Measurements from ENCODE around the gene PCDHGA1.
"Not testable (repeated sequence)": the region's sequence is repeated elsewhere in the genome, so short reads cannot be mapped to it uniquely, and the experiment has no call there.

PCDHGA1 gene

DNA sequence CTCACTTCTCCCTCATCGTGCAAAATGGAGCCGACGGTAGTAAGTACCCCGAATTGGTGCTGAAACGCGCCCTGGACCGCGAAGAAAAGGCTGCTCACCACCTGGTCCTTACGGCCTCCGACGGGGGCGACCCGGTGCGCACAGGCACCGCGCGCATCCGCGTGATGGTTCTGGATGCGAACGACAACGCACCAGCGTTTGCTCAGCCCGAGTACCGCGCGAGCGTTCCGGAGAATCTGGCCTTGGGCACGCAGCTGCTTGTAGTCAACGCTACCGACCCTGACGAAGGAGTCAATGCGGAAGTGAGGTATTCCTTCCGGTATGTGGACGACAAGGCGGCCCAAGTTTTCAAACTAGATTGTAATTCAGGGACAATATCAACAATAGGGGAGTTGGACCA lies 101.0 kb downstream of the PCDHGA1 start:
- TF ChIP-seq EZH2phosphoT487 (IDR thresholded peaks at IDR 0.05; ENCODE audit: borderline replicate concordance, low read length), result no peak
- no peaks in the 10 kb centered on the region for H3K9me2 ChIP-seq (replicated peaks; ENCODE audit: control insufficient read depth, low read length)
- H3K27me3 ChIP-seq (ENCODE audit: control insufficient read depth, low read length), result no peaks in the 10 kb centered on the region
- H4K20me1 ChIP-seq (ENCODE audit: control insufficient read depth, insufficient read depth, low read depth, low read length), result no peaks in the 10 kb centered on the region
- H3K4me1 ChIP-seq (ENCODE audit: control insufficient read depth, low read length), result 0 out of 2 replicates have a peak, but pooled peaks cover 3% of the 10 kb centered on the region
- peak overlapping the region; percentile 69 for H3K4me3 ChIP-seq (ENCODE audit: low read length)
- no peak overlapping the region for H3K27ac ChIP-seq (ENCODE audit: low read depth, low read length)
- H3K9me3 ChIP-seq (ENCODE audit: control insufficient read depth, insufficient read depth, low read length), result peaks cover 18% of the 10 kb centered on the region
- peak overlapping the region; percentile 60 for H3K4me2 ChIP-seq (ENCODE audit: low read length)
- no peaks in the 10 kb centered on the region for H3K79me2 ChIP-seq (ENCODE audit: control insufficient read depth, low read length)
- H3F3A ChIP-seq (ENCODE audit: control insufficient read depth, insufficient read depth), result 0 out of 2 replicates have a peak, but pooled peaks cover 6% of the 10 kb centered on the region
- peaks cover 24% of the 10 kb centered on the region for H3K36me3 ChIP-seq (ENCODE audit: control insufficient read depth, low read length)

DNA sequence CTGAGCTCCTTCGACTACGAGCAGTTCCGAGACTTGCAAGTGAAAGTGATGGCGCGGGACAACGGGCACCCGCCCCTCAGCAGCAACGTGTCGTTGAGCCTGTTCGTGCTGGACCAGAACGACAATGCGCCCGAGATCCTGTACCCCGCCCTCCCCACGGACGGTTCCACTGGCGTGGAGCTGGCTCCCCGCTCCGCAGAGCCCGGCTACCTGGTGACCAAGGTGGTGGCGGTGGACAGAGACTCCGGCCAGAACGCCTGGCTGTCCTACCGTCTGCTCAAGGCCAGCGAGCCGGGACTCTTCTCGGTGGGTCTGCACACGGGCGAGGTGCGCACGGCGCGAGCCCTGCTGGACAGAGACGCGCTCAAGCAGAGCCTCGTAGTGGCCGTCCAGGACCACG lies 102.0 kb downstream of the PCDHGA1 start:
- not testable (repeated sequence) for H4K20me1 ChIP-seq (ENCODE audit: control insufficient read depth, insufficient read depth, low read depth, low read length); H3K27ac ChIP-seq (ENCODE audit: low read depth, low read length); H3K4me1 ChIP-seq (ENCODE audit: control insufficient read depth, low read length); H3K4me2 ChIP-seq (ENCODE audit: low read length); H3K27me3 ChIP-seq (ENCODE audit: control insufficient read depth, low read length); H3K79me2 ChIP-seq (ENCODE audit: control insufficient read depth, low read length); H3K9me2 ChIP-seq (replicated peaks; ENCODE audit: control insufficient read depth, low read length); H3K4me3 ChIP-seq (ENCODE audit: low read length); H3F3A ChIP-seq (ENCODE audit: control insufficient read depth, insufficient read depth)
- H3K36me3 ChIP-seq (ENCODE audit: control insufficient read depth, low read length), result peaks cover 23% of the 10 kb centered on the region
- peaks cover 18% of the 10 kb centered on the region for H3K9me3 ChIP-seq (ENCODE audit: control insufficient read depth, insufficient read depth, low read length)

DNA sequence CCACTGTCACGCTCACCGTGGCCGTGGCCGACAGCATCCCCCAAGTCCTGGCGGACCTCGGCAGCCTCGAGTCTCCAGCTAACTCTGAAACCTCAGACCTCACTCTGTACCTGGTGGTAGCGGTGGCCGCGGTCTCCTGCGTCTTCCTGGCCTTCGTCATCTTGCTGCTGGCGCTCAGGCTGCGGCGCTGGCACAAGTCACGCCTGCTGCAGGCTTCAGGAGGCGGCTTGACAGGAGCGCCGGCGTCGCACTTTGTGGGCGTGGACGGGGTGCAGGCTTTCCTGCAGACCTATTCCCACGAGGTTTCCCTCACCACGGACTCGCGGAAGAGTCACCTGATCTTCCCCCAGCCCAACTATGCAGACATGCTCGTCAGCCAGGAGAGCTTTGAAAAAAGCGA lies 102.4 kb downstream of the PCDHGA1 start:
- H3K4me2 ChIP-seq (ENCODE audit: low read length); H3K27me3 ChIP-seq (ENCODE audit: control insufficient read depth, low read length); H3K4me1 ChIP-seq (ENCODE audit: control insufficient read depth, low read length); H3F3A ChIP-seq (ENCODE audit: control insufficient read depth, insufficient read depth); H3K79me2 ChIP-seq (ENCODE audit: control insufficient read depth, low read length); H3K9me2 ChIP-seq (replicated peaks; ENCODE audit: control insufficient read depth, low read length); H3K4me3 ChIP-seq (ENCODE audit: low read length); H4K20me1 ChIP-seq (ENCODE audit: control insufficient read depth, insufficient read depth, low read depth, low read length); H3K27ac ChIP-seq (ENCODE audit: low read depth, low read length): not testable (repeated sequence)
- H3K9me3 ChIP-seq (ENCODE audit: control insufficient read depth, insufficient read depth, low read length), result peaks cover 14% of the 10 kb centered on the region
- peaks cover 18% of the 10 kb centered on the region for H3K36me3 ChIP-seq (ENCODE audit: control insufficient read depth, low read length)

DNA sequence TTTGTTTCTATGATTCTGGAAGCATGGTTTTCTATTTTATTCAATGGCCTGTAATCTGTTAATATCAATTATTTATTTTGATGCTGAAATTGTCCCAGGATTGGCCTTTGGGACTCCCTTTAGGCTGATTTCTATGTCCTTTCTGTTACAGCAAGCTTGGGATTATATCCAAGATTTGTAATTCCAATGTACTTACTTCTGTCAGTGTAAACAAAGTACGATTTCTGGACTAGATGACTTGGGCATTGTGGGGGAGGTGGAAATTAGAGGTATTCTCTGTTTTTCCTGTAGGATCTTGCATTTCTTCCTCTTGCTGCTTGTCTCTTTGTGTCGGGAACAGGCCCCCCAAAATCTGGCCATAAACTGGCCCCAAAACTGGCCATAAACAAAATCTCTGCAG lies 103.7 kb downstream of the PCDHGA1 start:
- Histone ChIP-seq H3K4me2 (ENCODE audit: low read length) (no peak overlapping the region), H3K79me2 (ENCODE audit: control insufficient read depth, low read length) (no peaks in the 10 kb centered on the region), H3F3A (ENCODE audit: control insufficient read depth, insufficient read depth) (0 out of 2 replicates have a peak, but pooled peaks cover 6% of the 10 kb centered on the region), H3K4me1 (ENCODE audit: control insufficient read depth, low read length) (0 out of 2 replicates have a peak, but pooled peaks cover 3% of the 10 kb centered on the region), H3K9me3 (ENCODE audit: control insufficient read depth, insufficient read depth, low read length) (peaks cover 14% of the 10 kb centered on the region), H3K27ac (ENCODE audit: low read depth, low read length) (no peak overlapping the region), H3K36me3 (ENCODE audit: control insufficient read depth, low read length) (peaks cover 15% of the 10 kb centered on the region), H3K4me3 (ENCODE audit: low read length) (no peak overlapping the region), H4K20me1 (ENCODE audit: control insufficient read depth, insufficient read depth, low read depth, low read length) (no peaks in the 10 kb centered on the region), H3K27me3 (ENCODE audit: control insufficient read depth, low read length) (no peaks in the 10 kb centered on the region), H3K9me2 (replicated peaks; ENCODE audit: control insufficient read depth, low read length) (no peaks in the 10 kb centered on the region)
- TF ChIP-seq EZH2phosphoT487 (IDR thresholded peaks at IDR 0.05; ENCODE audit: borderline replicate concordance, low read length), result no peak
- TF ChIP-seq, protein P1, sequence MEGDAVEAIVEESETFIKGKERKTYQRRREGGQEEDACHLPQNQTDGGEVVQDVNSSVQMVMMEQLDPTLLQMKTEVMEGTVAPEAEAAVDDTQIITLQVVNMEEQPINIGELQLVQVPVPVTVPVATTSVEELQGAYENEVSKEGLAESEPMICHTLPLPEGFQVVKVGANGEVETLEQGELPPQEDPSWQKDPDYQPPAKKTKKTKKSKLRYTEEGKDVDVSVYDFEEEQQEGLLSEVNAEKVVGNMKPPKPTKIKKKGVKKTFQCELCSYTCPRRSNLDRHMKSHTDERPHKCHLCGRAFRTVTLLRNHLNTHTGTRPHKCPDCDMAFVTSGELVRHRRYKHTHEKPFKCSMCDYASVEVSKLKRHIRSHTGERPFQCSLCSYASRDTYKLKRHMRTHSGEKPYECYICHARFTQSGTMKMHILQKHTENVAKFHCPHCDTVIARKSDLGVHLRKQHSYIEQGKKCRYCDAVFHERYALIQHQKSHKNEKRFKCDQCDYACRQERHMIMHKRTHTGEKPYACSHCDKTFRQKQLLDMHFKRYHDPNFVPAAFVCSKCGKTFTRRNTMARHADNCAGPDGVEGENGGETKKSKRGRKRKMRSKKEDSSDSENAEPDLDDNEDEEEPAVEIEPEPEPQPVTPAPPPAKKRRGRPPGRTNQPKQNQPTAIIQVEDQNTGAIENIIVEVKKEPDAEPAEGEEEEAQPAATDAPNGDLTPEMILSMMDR (IDR thresholded peaks at IDR 0.05; ENCODE audit: low read depth, low read length, poor library complexity, severe bottlenecking), result no peak

DNA sequence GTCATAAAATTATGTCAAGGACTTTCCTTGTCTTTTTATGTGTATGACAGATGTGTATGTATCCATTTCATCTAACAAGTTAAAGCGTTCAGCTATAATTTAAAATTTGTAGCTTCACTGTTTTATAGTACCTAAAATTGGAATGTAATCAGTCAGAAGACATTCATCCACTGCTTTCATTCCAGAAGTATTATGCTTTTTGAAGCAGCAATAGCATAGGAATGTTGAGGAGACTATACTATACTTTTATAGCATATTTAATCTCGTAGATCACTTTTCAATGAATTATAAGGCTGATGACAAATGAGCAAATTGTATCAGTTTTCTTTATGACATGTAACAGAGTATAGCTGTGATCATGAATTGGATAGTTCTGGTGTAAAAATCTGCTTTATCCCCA lies 106.9 kb downstream of the PCDHGA1 start:
- Histone ChIP-seq H4K20me1 (ENCODE audit: control insufficient read depth, insufficient read depth, low read depth, low read length) (no peaks in the 10 kb centered on the region), H3K79me2 (ENCODE audit: control insufficient read depth, low read length) (no peaks in the 10 kb centered on the region), H3K36me3 (ENCODE audit: control insufficient read depth, low read length) (no peaks in the 10 kb centered on the region; the same call in 1 of the 2 replicates), H3F3A (ENCODE audit: control insufficient read depth, insufficient read depth) (no peaks in the 10 kb centered on the region), H3K9me3 (ENCODE audit: control insufficient read depth, insufficient read depth, low read length) (no peaks in the 10 kb centered on the region; the same call in 1 of the 2 replicates), H3K9me2 (replicated peaks; ENCODE audit: control insufficient read depth, low read length) (no peaks in the 10 kb centered on the region), H3K27me3 (ENCODE audit: control insufficient read depth, low read length) (no peaks in the 10 kb centered on the region), H3K4me2 (ENCODE audit: low read length) (no peak overlapping the region), H3K4me1 (ENCODE audit: control insufficient read depth, low read length) (peaks cover 3% of the 10 kb centered on the region), H3K4me3 (ENCODE audit: low read length) (no peak overlapping the region), H3K27ac (ENCODE audit: low read depth, low read length) (no peak overlapping the region)
- TF ChIP-seq EZH2phosphoT487 (IDR thresholded peaks at IDR 0.05; ENCODE audit: borderline replicate concordance, low read length), result no peak
- TF ChIP-seq, protein P1 (IDR thresholded peaks at IDR 0.05; ENCODE audit: low read depth, low read length, poor library complexity, severe bottlenecking), result no peak

Measured in DOHH2 (cell line).